Neural cell (in vitro differentiated cells): Measurements from ENCODE around the gene TRIO. TPM values are rescaled to one million over a fixed set of nuclear protein-coding genes. Genes with fewer than 3 reads are reported as not detected.

Experiments used
- H2AFZ ChIP-seq: fragments of 200-600, 300-800 bp; sonication (generic), shearing (Covaris generic); 2 replicates; pipeline ENCODE4 v1.6.0; 2014; ENCODE audit warnings: low read depth, mild to moderate bottlenecking, antibody characterized with exemption, low read length, moderate library complexity
- H3F3A ChIP-seq: fragments of 200-600 bp; shearing (Covaris generic); 2 replicates; pipeline ENCODE4 v1.6.1; 2016; ENCODE audit warnings: mild to moderate bottlenecking, moderate library complexity, mixed read lengths, antibody characterized with exemption, low read length; ENCODE audit not compliant: insufficient read depth, poor library complexity, severe bottlenecking
- H3K27ac ChIP-seq: fragments of 200-600, 300-800 bp; sonication (generic), shearing (Covaris generic); 2 replicates; pipeline ENCODE4 v1.5.1; 2014; ENCODE audit warnings: mild to moderate bottlenecking, low read length, moderate library complexity
- H3K27me3 ChIP-seq: fragments of 300-800, 200-600 bp; sonication (generic), shearing (Covaris generic); 2 replicates; pipeline ENCODE4 v1.6.0; 2014; ENCODE audit warnings: mild to moderate bottlenecking, low read depth, low read length, moderate library complexity; ENCODE audit not compliant: insufficient read depth
- H3K36me3 ChIP-seq: fragments of 300-800, 200-600 bp; sonication (generic), shearing (Covaris generic); 2 replicates; pipeline ENCODE4 v1.5.1; 2014; ENCODE audit warnings: mild to moderate bottlenecking, antibody characterized with exemption, low read length, moderate library complexity; ENCODE audit not compliant: insufficient read depth
- H3K4me2 ChIP-seq: fragments of 300-800, 200-600 bp; sonication (generic), shearing (Covaris generic); 2 replicates; pipeline ENCODE4 v1.6.0; 2014; ENCODE audit warnings: mild to moderate bottlenecking, low read length
- H3K4me3 ChIP-seq: fragments of 300-800, 200-600 bp; sonication (generic), shearing (Covaris generic); 2 replicates; pipeline ENCODE4 v1.5.1; 2014; ENCODE audit warnings: mild to moderate bottlenecking, low read length, moderate library complexity
- H3K79me2 ChIP-seq: fragments of 200-600 bp; shearing (Covaris generic); replicated peaks from 2 replicates; pipeline ENCODE4 v1.6.0; 2014; ENCODE audit warnings: mild to moderate bottlenecking, low read length, moderate library complexity; ENCODE audit not compliant: insufficient read depth
- H3K9ac ChIP-seq: fragments of 300-800, 200-600 bp; sonication (generic), shearing (Covaris generic); 2 replicates; pipeline ENCODE4 v1.6.1; 2016; ENCODE audit warnings: mild to moderate bottlenecking, low read length, mixed read lengths
- H3K9me2 ChIP-seq: fragments of 200-600 bp; shearing (Covaris generic); 2 replicates; pipeline ENCODE4 v1.6.1; 2016; ENCODE audit warnings: mild to moderate bottlenecking, low read length, mixed read lengths; ENCODE audit not compliant: insufficient read depth
- H3K9me3 ChIP-seq: fragments of 200-600, 300-800 bp; sonication (generic), shearing (Covaris generic); 2 replicates; pipeline ENCODE4 v1.6.1; 2016; ENCODE audit warnings: mild to moderate bottlenecking, mixed run types, low read length, moderate library complexity, mixed read lengths
- H4K20me1 ChIP-seq: fragments of 200-600 bp; shearing (Covaris generic); 2 replicates; pipeline ENCODE4 v1.6.1; 2016; ENCODE audit warnings: mild to moderate bottlenecking, mixed run types; ENCODE audit not compliant: insufficient read depth
- EP300 ChIP-seq: fragments of 450-650 bp; conservative IDR thresholded peaks from 2 replicates; pipeline ENCODE4 v1.6.1; 2014; ENCODE audit warnings: antibody characterized with exemption, mild to moderate bottlenecking, moderate library complexity; ENCODE audit not compliant: poor library complexity, severe bottlenecking
- MXI1 ChIP-seq: fragments of 450-650 bp; conservative IDR thresholded peaks from 2 replicates; pipeline ENCODE4 v1.6.1; 2014; ENCODE audit warnings: antibody characterized with exemption, mild to moderate bottlenecking; ENCODE audit not compliant: poor library complexity, severe bottlenecking
- POLR2AphosphoS5 ChIP-seq: IDR thresholded peaks from 2 replicates; pipeline ENCODE4 v1.6.1; 2012
- RAD21 ChIP-seq: fragments of 450-650 bp; conservative IDR thresholded peaks from 2 replicates; pipeline ENCODE4 v1.6.1; 2014; ENCODE audit warnings: antibody characterized with exemption, mild to moderate bottlenecking, moderate library complexity
- SMC3 ChIP-seq: fragments of 450-650 bp; conservative IDR thresholded peaks from 2 replicates; pipeline ENCODE4 v1.6.1; 2014; ENCODE audit warnings: antibody characterized with exemption, mild to moderate bottlenecking, moderate library complexity; ENCODE audit not compliant: poor library complexity
- polyA plus RNA-seq: library from polyadenylated mRNA; depleted of rRNA; stranded (reverse); fragments of >200 nt; gene quantifications from 2 replicates; pipeline ENCODE4 v1.2.3, GENCODE V29; 2014
- TF ChIP-seq, protein P1 (sequence below): IDR thresholded peaks from 2 replicates; pipeline ENCODE4 v1.6.1; 2012; ENCODE audit warnings: borderline replicate concordance

TRIO gene
- polyA plus RNA-seq, 1 donor from 2014 or later, result 168 TPM

DNA sequence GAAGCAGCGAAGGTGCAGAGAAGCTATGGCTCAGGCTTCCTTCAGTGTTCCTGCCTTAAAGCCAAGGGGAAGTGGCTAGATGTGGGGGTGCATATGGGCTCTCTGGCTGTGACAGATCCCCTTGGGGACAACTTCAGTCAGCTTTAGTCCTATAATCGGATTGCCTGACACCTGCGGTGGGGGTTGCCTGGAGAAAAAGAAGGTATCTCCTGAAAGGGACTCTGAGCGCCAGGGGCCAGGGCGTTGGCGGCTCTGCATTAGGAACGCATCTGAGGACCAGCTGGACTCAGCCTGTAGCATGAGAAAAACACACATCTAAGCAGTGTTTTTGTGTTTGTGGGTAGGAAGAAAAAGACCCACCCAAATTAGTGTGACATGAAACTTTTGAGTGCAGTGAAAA is 354.2 kb downstream of the TRIO start:
- H3K27ac ChIP-seq, result no peak overlapping the region
- no peak overlapping the region for H2AFZ ChIP-seq
- H3K4me2 ChIP-seq, result no peak overlapping the region
- no peaks in the 10 kb centered on the region for H3K27me3 ChIP-seq
- H3K4me3 ChIP-seq, result no peak overlapping the region
- no peaks in the 10 kb centered on the region for H3K9me3 ChIP-seq
- no peak overlapping the region for H3K9ac ChIP-seq
- no peak for TF ChIP-seq POLR2AphosphoS5
- TF ChIP-seq SMC3, result no peak
- no peak for TF ChIP-seq EP300
- no peaks in the 10 kb centered on the region for H4K20me1 ChIP-seq
- H3F3A ChIP-seq, result no peaks in the 10 kb centered on the region
- peaks cover 3% of the 10 kb centered on the region for H3K36me3 ChIP-seq
- no peaks in the 10 kb centered on the region for H3K79me2 ChIP-seq
- H3K9me2 ChIP-seq, result no peaks in the 10 kb centered on the region

DNA sequence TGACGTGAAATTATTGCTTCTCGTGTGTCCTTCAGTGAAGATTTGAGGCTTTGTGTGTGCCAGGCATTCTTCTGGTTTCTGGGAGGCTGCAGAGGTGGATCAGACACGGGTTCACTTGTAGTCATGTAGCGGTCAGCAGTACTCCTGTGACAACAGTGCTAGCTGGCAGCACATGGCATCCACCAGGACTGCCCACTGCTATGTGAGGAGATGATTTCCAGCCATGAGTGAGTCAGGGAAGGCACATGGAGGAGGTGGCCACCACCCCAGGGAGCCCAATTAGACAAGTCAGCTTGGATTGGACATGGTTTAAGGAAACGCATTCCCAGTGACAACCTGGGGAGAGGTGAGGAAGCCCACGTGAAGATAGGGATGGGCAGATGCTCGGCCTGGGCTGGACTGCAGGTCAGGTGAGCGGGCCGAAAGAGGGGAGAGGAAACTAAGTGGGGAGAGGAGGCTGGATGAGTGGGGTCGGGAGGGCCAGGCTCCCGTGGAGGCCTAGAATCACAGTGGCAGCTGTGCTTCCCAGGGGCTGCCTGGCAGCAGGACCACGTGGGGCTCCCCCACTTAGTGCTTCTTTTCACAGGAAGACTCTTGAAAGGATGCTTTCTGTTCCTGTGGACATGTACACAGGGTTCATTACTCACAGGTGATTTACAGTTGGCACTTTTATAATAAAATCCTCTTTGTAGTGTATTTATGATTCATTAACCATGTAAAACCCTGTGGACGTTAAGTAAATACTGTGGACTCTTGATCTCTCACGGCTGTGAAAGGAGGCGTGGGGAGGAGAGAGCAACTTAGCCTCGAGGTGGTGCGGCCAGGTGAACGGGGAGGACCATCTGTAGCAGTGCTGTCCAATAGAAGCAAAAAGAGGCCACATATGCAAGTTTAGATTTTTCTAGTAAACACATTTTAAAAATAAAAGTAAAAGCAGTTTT is 358.5 kb downstream of the TRIO start:
- no peak overlapping the region for H2AFZ ChIP-seq
- no peak overlapping the region for H3K4me3 ChIP-seq
- H3K79me2 ChIP-seq, result no peaks in the 10 kb centered on the region
- no peaks in the 10 kb centered on the region for H3K9me2 ChIP-seq
- no peaks in the 10 kb centered on the region for H3K9me3 ChIP-seq
- no peaks in the 10 kb centered on the region for H4K20me1 ChIP-seq
- H3K36me3 ChIP-seq, result peaks cover 3% of the 10 kb centered on the region
- H3K27me3 ChIP-seq, result no peaks in the 10 kb centered on the region
- no peak overlapping the region for H3K27ac ChIP-seq
- H3K9ac ChIP-seq, result no peak overlapping the region
- H3K4me2 ChIP-seq, result no peak overlapping the region
- no peaks in the 10 kb centered on the region for H3F3A ChIP-seq
- TF ChIP-seq SMC3 (no peak), RAD21 (no peak)

DNA sequence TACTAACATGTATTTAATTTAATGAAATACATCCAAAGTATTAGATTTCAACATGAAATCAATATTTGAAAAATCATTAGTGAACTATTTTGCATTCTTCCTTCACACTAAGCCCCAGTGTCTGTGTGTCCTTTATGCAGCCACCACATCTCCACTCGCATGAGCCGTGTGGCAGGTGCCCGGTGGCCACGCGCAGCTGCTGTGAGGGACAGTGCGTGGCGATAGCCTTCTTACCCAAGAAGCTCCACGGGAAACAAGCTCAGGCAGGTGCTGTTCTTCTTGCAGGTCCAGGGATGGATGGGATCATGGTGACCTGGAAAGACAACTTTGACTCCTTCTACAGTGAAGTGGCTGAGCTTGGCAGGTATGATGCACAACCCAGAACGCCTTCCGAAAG is 359.1 kb downstream of the TRIO start:
- Histone ChIP-seq H3K27me3 (no peaks in the 10 kb centered on the region), H3K9ac (no peak overlapping the region), H3K9me3 (no peaks in the 10 kb centered on the region), H3F3A (no peaks in the 10 kb centered on the region), H3K27ac (no peak overlapping the region), H3K4me2 (no peak overlapping the region), H3K9me2 (no peaks in the 10 kb centered on the region), H3K79me2 (no peaks in the 10 kb centered on the region), H3K36me3 (peaks cover 3% of the 10 kb centered on the region), H4K20me1 (no peaks in the 10 kb centered on the region), H2AFZ (no peak overlapping the region), H3K4me3 (no peak overlapping the region)
- TF ChIP-seq, protein P1, sequence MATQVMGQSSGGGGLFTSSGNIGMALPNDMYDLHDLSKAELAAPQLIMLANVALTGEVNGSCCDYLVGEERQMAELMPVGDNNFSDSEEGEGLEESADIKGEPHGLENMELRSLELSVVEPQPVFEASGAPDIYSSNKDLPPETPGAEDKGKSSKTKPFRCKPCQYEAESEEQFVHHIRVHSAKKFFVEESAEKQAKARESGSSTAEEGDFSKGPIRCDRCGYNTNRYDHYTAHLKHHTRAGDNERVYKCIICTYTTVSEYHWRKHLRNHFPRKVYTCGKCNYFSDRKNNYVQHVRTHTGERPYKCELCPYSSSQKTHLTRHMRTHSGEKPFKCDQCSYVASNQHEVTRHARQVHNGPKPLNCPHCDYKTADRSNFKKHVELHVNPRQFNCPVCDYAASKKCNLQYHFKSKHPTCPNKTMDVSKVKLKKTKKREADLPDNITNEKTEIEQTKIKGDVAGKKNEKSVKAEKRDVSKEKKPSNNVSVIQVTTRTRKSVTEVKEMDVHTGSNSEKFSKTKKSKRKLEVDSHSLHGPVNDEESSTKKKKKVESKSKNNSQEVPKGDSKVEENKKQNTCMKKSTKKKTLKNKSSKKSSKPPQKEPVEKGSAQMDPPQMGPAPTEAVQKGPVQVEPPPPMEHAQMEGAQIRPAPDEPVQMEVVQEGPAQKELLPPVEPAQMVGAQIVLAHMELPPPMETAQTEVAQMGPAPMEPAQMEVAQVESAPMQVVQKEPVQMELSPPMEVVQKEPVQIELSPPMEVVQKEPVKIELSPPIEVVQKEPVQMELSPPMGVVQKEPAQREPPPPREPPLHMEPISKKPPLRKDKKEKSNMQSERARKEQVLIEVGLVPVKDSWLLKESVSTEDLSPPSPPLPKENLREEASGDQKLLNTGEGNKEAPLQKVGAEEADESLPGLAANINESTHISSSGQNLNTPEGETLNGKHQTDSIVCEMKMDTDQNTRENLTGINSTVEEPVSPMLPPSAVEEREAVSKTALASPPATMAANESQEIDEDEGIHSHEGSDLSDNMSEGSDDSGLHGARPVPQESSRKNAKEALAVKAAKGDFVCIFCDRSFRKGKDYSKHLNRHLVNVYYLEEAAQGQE, result no peak
- no peak for TF ChIP-seq MXI1
- TF ChIP-seq RAD21, result no peak
- no peak for TF ChIP-seq SMC3
